ENCODE data around the gene PRKD2. TPM values are rescaled to one million over a fixed set of nuclear protein-coding genes. Genes with fewer than 3 reads are reported as not detected.

Gene PRKD2
- total and polyA plus RNA-seq, 10 of the 15 experiments (the other 5 are each of a cell fraction or from before 2014, with no cell fraction given) = 2.3 to 98.8 (median 32.9) TPM

- TF ChIP-seq CEBPZ (IDR thresholded peaks at IDR 0.05; ENCODE audit: low read depth, low read length) (no peak), MTA2 (IDR thresholded peaks at IDR 0.05; ENCODE audit: low read depth) (no peak)
Observed at GRCh38 chr19:46746281-46747057, 29.6 kb upstream of the PRKD2 start, which contains the start of gene STRN4 (continued).

- Histone ChIP-seq H3K79me2 (ENCODE audit: control insufficient read depth, insufficient read depth, low read length) (peaks cover 60% of the 10 kb centered on the region), H4K20me1 (ENCODE audit: control insufficient read depth, insufficient read depth) (peaks cover 5% of the 10 kb centered on the region), H3K4me2 (ENCODE audit: control insufficient read depth, insufficient read depth) (peak within 1 kb of the TSS; percentile 88), H3K4me3 (peak within 1 kb of the TSS; percentile 100), H3K9ac (ENCODE audit: control insufficient read depth, insufficient read depth, low read length) (peak within 1 kb of the TSS; percentile 91), H3K9me3 (replicated peaks; ENCODE audit: control insufficient read depth, insufficient read depth, low read length) (no peaks in the 10 kb centered on the region), H3K27me3 (replicated peaks in 1 of 2; ENCODE audit: control insufficient read depth in 2 of 2, insufficient read depth in 2 of 2, low read length in 1 of 2) (no peaks in the 10 kb centered on the region), H3K4me1 (ENCODE audit: control insufficient read depth, insufficient read depth, low read length) (peaks cover 21% of the 10 kb centered on the region), H3K27ac (ENCODE audit: control insufficient read depth, insufficient read depth) (peak within 1 kb of the TSS; percentile 83), H3K36me3 (ENCODE audit: control insufficient read depth in 2 of 2, insufficient read depth in 2 of 2, low read length in 1 of 2) (peaks cover 3 to 6% of the 10 kb centered on the region in 2 experiments; a peak in 3 of 4 replicates), H2AFZ (ENCODE audit: control insufficient read depth, low read depth, low read length) (peak within 1 kb of the TSS; percentile 76)
- no peak for FAIRE-seq
- ChIA-PET SMC1A (ENCODE audit: uncharacterized antibody, unreplicated experiment) (interaction anchor here (1.2 kb wide), 1 partner anchor 12 kb away, joined by 3 read pairs; no protein-coding TSS in a partner anchor), RAD21 (ENCODE audit: unreplicated experiment) (interaction anchor here (1.2 to 1.9 kb wide), 4 partner anchors 28 to 145 kb away, joined by 4 to 9 read pairs (median 6); partner anchors contain the start of genes CALM3 and DACT3), POLR2A (interaction anchor here (0.5 to 1.1 kb wide), 3 partner anchors 42 to 211 kb away, joined by 3 to 7 read pairs (median 4); partner anchors contain the start of gene SLC1A5), CTCF (interaction anchor here (0.9 to 4.5 kb wide), 6 partner anchors 8 to 134 kb away, joined by 3 to 24 read pairs (median 7); partner anchors contain the start of gene DACT3)
- no TSS peak for BruUV-seq (replicated peaks)
- intact Hi-C loops (cut with micrococcal nuclease; ENCODE audit: unreplicated experiment) (no loop called here), in situ Hi-C loops (cut with MboI) (no loop called here)
- peak; percentile 55 for ATAC-seq
- WGBS (ENCODE audit: insufficient coverage, insufficient replicate concordance, low lambda C conversion rate, missing lambda C conversion rate) = 2% methylated on average over 30 of the region's 68 CpGs
- no peak for DNase-seq (ENCODE audit: low read depth, low spot score)
- TF ChIP-seq ZNF384 (IDR thresholded peaks at IDR 0.05; ENCODE audit: borderline replicate concordance, low read depth, low read length) (no peak), BCL11A (IDR thresholded peaks at IDR 0.05; ENCODE audit: low read depth, low read length) (no peak), RB1 (IDR thresholded peaks at IDR 0.05; ENCODE audit: borderline replicate concordance) (no peak), DPF2 (IDR thresholded peaks at IDR 0.05) (peak; percentile 47; the same call in 1 of the 2 replicates), GATAD2B (conservative IDR thresholded peaks at IDR 0.05; ENCODE audit: low read depth) (0 out of 2 replicates have a peak, but pooled peaks have one; percentile 66), LARP7 (IDR thresholded peaks at IDR 0.05) (peak; percentile 21), NR2C1 (IDR thresholded peaks at IDR 0.05) (peak; percentile 56; the same call in 1 of the 2 replicates), NR2C2 (IDR thresholded peaks at IDR 0.05; ENCODE audit: borderline replicate concordance, control insufficient read depth, insufficient read length, low read depth) (no peak), MYB (IDR thresholded peaks at IDR 0.05; ENCODE audit: borderline replicate concordance, low read depth, low read length) (no peak), USF1 (IDR thresholded peaks at IDR 0.05; ENCODE audit: borderline replicate concordance, extremely low read length, insufficient read depth, low read depth, low read length) (no peak), BMI1 (IDR thresholded peaks at IDR 0.05; ENCODE audit: borderline replicate concordance) (no peak)
Observed at GRCh38 chr19:46745521-46746280, 28.8 kb upstream of the PRKD2 start, which contains the start of gene FKRP. Gene FKRP, plus strand, starts transcription at chr19:46746057. Its CDS starts 9,394 bp downstream, at chr19:46755451.

Data from GM12878 (cell line).